GM12873 (cell line): ENCODE results near the gene DCTN2.

Source experiments
- TF ChIP-seq, protein P1 (sequence below): IDR thresholded peaks from 2 replicates; pipeline ENCODE4 v1.5.1; 2012; ENCODE audit warnings: low read depth, mild to moderate bottlenecking, moderate library complexity, low read length, control low read depth; ENCODE audit not compliant: insufficient read depth; ENCODE audit errors: missing control alignments

Gene DCTN2

DNA sequence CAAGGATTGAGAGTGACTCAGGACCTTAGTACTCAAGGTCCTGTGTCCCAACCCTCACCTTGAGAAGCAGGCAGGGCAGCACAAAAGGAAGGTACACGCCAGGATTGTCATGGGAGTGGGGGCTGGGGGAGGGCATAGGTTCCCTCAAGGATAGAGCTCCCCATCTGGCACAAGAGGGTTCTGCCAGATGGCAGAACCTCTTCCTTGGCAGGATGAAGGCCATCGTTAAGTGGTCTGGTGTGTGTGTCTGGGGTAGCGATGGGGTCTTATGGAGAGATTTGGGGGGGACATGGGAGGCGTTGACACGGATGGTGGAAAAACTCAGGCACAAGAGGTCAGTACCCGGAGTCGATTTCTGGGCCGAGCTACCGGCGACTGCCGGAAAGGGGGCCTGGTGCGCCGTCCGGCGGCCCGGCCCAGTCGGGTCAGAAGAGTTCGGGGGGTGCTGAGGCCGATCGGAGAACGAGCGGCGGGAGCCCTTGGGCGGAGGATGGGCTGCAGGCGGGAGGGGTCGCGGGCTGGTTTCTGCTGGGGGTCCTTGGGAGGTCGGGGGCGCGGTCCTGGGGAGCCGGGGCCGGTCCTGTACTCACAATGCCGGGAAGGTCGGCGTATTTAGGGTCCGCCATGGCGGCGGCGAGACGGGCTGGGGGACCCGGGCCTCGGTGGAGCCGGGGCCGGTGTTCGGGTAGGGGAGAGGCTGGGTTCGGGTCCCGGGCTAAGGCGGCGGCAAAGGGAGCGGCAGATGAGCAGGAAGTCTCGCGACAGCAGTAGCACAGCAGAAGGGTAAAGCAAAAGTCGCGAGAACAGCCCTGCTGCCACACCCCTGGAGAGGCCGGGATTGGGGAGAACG lies at the start of gene DCTN2:
DCTN2 (minus strand) TSS at position 755 of the 850 bp plus-strand sequence; CDS start at position 626, 129 bp downstream.
- TF ChIP-seq, protein P1, sequence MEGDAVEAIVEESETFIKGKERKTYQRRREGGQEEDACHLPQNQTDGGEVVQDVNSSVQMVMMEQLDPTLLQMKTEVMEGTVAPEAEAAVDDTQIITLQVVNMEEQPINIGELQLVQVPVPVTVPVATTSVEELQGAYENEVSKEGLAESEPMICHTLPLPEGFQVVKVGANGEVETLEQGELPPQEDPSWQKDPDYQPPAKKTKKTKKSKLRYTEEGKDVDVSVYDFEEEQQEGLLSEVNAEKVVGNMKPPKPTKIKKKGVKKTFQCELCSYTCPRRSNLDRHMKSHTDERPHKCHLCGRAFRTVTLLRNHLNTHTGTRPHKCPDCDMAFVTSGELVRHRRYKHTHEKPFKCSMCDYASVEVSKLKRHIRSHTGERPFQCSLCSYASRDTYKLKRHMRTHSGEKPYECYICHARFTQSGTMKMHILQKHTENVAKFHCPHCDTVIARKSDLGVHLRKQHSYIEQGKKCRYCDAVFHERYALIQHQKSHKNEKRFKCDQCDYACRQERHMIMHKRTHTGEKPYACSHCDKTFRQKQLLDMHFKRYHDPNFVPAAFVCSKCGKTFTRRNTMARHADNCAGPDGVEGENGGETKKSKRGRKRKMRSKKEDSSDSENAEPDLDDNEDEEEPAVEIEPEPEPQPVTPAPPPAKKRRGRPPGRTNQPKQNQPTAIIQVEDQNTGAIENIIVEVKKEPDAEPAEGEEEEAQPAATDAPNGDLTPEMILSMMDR, result peak; percentile 40

DNA sequence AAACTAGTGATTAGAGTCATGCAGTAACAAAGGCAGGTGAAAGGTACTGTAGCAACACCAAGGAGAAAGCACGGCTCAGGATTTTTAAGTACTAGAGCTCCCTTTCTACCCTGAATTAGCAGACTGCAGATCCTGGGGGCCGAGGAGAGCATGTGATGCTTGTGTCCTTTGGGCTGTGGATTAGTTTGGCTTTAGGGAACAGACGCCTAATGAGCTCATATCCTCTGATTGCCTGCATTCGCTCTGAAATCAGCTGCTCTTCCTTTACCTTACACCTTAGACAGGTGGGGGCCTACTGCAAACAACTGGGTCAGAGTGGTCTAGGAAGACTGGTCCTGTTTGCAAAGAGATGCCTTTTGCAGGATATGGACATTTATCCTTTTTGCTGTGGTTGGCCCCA lies 46.2 kb upstream of the DCTN2 start:
- TF ChIP-seq, protein P1, result no peak

DNA sequence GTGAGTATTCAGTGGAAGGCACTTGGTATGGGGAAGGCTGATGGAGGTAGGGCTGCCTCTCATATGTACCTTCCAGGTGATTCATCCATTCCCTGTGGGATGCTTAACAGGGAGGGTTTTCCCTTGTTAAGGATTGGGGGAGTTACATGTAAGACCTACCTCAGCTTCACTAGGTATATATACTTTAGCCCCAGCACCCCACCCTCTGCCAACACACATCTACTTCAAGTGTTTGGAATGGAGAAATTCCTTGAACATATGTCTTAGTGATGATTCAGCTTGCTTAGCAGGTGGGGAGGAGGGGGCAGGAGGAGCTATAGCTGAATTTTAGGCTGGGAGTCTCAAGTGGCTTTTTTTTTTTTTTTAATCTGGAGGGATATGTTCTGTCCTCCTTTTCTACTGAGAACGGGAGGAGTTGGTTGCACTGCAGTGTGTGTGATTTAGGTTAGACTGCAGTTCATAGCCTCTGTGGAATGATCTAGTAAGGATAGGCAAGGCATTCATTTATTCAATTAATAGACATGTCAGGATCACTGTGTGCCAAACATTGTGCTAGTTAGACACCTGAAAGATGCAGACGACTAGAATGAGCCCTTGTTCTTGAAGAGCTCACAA lies 45.7 kb upstream of the DCTN2 start:
- TF ChIP-seq, protein P1, result no peak

DNA sequence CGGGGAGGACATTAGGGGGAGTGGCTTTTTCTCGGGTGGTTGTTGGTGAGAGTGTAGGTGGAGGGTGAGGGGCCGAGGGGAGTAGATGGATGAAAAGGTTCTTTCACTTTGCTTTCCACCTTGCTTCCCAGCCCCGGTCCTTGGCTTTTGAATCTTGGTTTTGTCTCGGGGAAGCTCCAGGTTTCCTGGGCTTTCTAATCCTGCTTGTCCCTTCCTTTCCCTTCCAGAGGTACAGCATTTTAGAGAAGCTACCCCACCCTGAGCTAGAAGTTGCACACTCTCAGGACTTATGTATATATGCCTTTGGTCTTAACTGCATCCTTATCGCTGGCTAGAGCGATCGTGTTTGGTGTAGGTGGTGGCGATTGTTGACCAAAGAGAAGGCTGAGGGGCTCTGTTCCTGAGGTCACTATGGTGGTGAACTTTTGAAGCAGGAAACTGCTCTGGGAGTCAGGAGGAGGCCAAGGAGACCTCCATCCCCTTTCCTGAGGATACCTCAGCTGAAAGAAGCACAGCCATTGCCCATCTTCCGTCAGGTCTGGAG lies 44.9 kb upstream of the DCTN2 start:
- TF ChIP-seq, protein P1, result no peak

DNA sequence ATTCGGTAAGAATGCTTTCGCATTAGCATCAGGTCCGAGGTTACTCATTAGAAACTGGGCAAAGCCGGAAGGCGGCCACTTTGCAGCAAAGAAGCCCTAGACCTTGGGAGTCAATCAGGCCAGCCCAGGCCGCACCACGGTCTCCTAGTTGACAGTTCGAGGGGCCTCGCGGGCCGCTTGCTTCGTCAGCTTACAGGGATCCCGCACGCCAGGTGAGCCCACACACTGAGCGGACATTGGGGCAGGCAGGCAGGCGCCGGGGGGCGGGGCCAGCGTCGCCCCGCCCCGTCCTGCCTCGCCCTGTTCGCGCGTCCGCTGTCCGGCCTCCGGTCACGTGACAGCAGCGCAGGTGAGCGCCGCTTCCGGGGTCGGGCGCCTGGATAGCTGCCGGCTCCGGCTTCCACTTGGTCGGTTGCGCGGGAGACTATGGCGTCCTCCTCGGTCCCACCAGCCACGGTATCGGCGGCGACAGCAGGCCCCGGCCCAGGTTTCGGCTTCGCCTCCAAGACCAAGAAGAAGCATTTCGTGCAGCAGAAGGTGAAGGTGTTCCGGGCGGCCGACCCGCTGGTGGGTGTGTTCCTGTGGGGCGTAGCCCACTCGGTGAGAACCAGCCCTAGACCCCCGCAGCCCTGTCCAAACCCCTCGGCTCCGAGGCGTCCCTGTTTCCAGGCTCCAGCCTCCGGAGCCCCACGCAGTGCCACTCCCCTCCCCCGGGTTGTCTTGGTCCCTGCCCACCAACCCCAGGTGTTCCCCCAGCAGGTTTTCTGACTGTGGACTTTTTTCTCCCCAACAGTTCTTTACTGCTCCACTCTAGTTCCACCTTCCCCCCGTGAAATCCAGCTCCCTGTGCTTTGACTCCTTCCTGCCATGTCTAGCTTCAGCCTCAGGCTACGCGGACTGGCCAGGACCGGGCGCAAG lies 44.1 kb upstream of the DCTN2 start, which contains the start of gene PIP4K2C:
PIP4K2C (plus strand) TSS at position 329 of the 918 bp plus-strand sequence; CDS start at position 427, 98 bp downstream.
- TF ChIP-seq, protein P1, result no peak

DNA sequence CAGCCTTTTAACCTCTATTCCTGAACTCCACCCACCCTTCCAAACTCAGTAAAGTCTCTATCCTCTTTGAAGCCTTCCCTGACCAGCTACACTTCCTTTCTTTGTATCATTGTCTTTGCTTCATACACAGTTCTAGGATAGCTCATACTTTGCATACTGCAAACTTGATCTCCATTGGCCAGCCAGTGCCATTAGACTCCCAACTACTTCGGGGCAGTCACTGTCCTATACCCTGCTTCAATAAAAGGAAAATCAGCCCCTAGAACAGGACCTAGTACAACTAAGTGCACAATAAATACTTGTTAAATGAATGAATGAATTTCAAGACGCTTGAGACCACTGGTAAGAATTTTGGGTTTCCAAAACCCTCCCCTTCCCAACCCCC lies 43.5 kb upstream of the DCTN2 start:
- TF ChIP-seq, protein P1, result no peak
